NCI-H2029 (cell line): ENCODE results near the gene MYBBP1A.

Experiments
- DNase-seq: peaks from one replicate; lab custom pipeline; 2025; lab: John Stamatoyannopoulos, UW

The MYBBP1A gene

DNA sequence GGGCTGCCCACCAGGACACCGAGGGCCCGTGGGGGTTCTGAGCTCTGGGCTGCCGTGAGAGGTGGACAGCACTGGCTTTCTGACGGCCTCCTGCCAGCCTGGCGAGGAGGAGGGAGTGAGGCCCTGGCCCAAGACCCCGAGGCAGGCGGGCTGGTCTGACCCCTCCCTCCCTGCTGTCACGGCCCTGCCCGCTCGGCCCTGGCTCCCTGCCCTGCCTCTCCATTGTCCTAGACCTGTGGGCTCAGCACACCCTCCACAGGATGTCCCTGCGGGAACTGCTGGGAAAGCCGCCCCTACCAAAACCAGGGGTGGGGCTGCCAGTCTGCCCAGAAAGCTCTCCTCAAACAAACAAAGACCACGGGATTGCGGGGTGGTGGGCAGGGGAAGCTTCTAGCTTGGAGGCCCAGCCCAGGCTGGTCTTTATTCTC is 35.8 kb downstream of the MYBBP1A start:
- no peak for DNase-seq

- no peak for DNase-seq
Observed at GRCh38 chr17:4518901-4519300, 36.3 kb downstream of the MYBBP1A start.

- no peak for DNase-seq
Observed at GRCh38 chr17:4516735-4517134, 38.4 kb downstream of the MYBBP1A start.

DNA sequence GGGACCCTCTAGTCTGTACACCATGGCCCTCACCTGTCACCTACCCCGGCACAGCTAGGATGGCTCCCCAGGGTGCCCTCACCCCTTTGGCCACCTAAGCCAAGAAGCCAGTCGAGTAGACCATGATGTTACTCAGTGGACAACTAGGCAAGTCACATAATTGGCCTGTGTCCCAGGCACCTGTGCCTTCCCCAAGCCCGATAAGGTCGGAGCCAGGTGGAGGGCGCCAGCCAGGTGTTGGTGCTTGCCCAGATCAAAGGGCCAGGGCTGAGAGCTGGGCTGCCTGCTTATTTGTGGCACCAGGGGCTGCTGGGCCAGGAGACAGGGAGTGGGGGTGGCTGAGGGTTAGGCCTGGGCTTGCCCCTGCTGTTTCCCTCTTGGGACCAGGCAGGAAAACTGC is 39.7 kb downstream of the MYBBP1A start:
- DNase-seq, result no peak

DNA sequence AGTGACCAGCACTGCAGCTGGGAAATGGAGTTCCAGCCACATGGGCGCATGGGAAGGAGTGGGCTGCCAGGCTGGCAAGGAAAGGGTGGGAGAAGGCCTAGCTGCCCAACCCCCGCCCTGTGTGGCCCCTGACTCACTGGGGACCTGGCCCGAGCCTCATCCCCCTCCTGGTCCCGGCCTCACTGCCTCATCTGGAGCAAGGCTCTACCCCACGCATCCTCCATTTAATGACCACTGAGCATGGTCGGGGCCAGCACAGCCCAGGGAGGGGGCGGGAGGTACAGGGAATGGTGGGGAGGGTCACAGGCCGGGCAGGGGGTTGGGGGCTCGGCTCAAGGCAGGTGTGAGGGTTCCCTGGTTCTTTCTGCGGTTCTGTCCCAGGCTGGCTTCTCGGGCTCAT is 40.4 kb downstream of the MYBBP1A start:
- DNase-seq, result no peak

GRCh38 chr17:4514206-4514605 is 41.0 kb downstream of the MYBBP1A start:
- no peak for DNase-seq

DNA sequence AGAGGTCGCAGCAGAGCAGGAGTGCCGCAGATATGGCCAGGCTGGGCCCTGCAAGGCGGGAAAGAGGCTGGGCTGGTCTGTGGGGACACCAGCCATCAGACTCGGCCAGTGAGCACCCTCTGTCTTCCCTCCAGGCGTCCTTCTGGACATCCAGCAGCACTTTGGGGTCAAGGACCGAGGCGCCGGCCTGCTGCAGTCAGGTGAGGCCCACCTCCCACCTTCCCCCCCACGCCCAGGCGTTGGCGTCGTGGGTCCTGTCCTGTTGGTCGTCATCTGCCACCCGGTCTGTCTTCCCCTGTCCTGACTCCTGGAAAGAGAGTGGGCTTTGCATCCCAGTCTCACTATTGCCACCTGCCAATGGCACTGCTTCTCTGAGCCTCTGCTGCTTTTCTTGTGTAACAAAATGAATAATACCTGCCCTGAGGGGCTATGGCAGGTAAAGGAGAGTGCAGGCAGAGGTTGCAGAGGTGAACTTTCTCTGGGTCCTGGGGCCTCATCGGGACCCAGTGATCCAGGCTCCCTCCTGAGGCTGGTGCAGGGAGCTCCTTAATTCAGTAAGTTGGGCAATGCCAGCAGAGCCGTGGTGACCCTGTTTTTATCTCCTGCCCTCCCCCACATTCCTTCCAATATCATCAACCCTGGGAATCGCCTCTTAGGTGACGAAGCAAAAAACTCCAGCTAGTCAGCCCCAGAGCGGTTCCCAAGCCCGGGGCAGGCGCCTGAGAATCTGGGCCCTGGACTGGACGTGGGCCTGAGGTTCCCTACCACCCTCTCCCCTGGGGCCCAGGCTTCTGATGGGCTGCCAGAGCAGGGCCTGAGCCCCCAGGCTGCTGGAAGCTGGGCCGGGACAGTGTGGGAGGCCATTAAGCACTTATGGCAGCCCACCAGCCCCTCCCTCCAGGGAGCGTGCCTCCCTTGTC is 41.8 kb downstream of the MYBBP1A start:
- no peak for DNase-seq

DNA sequence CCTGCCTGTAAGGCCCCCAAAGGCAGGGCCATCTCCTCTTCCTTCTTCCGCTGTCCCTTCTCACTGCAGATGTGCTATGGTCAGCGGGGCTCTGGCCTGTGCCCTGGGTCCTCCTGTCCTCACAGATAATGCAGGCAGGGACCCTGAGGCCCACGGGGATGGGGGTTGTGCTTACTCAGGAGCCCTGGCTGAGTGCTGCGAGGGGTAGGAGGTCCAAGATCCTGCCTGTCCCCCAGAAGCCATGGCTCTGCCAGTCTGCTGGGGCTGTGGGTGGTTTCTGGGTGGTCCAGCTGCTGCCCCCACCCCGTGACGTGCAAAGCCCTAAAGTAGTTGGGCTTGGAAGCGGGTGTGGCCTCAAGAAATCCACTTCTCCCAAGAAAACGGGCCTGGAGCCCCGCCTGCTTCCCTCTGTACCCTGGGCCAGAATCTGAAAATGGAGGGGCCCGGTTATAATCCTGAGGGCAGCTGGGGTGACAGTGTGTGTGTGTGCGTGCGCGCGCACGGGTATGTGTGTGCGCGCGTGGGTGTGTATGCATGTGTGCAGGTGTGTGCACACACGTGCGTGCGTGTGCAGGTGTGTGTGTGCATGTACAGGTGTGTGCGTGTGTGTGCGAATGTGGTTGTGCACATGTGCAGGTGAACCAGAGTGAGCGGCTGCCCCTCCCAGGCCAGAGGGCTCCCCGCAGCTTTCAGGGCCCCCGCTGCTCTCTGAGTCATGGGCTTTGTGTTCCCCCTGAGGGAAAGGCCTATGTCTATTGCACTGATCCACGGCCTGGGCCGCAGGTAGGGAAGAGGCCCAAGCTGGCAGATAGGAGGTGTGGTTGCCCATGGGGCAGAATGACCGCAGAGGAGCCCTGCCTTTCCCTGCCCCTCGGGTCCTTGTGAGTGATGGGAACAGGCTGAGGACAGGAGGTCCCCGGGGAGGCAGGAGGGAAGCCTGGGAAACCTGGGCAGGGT is 42.8 kb downstream of the MYBBP1A start:
- DNase-seq, result no peak

DNA sequence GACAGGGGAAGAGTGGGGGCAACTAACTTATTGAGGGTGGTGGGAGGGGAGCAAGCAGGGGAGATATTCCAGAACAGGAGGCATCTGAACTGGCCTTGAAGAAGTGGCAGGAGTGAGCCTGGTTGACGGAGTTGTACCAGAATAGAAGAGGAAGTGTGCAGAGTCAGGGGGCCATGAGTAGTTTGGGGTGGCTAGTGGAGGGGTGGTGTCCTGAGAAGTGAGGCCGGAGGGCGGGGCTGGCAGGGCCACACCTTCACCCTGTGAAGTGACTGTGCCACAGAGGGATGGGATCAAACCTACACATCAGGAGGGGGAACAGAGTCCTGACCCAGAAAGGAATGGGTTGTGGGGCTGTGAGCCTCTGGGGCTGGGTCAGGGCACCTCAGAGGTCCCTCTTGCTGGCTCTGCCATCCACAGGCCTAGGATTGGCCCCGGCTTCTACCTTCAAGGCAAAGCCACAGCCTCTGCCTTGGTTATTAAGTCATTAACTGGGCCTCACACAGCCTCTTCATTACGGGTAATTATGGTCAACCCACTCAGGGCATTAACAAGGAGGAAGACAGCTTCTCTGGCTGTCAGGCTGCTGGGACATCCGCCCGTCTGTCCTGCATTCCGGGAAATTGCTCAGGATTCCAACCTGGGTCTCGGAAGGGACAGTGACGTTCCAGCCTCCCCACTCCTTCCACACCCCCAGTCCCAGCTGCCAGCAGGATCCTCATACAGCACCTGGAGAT is 43.8 kb downstream of the MYBBP1A start:
- no peak for DNase-seq

GRCh38 chr17:4510618-4510941 is 44.6 kb downstream of the MYBBP1A start:
- no peak for DNase-seq

DNA sequence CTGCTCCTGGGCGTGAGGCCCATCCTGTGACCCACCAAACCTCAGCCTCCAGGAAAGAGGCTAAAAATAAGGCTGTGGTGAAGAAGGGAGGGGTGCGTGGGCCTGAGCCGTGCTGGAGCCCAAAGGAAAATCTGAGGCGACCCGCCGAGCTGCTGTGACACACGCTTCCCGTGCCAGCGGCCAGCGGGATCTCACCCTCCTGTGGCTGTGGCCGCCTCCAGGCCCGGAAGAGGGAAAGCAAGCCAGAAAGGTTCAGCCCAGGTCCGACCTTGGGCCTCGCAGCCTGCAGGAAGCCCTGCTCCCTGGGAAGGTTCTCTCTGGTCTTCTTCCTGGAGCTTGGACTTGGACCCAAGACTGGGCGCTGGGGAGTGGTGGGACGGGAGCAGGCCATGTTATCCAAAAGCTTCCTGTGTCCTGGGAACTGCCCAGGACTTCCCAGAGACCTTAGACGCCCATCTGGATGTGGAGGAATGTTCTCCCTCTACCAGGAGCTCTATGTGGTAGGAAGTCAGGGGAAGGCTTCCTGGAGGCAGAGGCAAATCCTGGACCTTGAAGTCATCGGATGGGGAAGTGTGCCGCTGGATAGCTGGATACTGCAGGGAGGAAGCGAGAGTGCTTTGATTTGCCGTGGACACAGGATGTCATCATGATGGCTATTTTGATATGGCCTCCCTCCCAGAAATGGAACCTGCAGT is 45.1 kb downstream of the MYBBP1A start:
- no peak for DNase-seq

DNA sequence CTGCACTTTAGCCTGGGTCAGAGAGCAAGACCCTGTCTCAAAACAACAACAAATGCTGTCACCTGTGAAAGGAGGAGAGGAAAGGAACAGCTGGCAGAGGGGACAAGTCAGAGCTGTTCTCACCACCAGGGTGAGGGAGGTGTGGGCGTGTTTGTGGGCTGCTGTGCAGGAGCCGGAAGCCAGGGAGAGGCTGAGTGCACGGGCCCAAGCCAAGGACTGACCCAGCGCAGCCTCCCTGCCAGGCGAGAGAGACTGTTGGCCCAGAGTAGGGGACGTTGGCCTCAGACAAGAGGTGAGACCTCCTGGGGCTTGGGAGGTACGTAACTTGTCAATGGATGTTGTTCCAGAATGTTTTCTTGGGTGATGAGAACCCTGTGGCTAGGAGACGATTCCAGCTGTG is 45.8 kb downstream of the MYBBP1A start:
- DNase-seq, result no peak

GRCh38 chr17:4508207-4508606 is 47.0 kb downstream of the MYBBP1A start:
- DNase-seq, result no peak

GRCh38 chr17:4507361-4508111 is 47.6 kb downstream of the MYBBP1A start:
- no peak for DNase-seq

DNA sequence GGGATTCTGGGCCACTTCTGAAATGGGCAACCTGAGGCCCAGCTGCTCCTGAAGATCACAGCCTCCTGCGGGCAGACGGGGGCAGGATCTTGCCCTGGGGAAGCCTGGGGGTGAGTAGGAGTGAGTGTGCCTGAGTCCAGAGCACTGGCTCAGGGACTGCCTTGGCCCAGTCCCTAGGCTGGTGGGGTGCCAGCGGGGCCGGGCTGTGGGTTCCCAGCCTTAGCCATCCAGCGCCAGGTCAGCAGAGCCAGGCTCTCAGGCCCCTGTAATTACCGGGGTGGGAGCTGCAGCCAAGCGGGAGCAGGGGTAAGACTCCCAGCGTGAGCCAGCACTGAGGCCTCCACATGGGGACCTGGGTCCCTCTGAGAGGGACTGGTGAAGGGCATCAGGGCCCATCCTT is 48.3 kb downstream of the MYBBP1A start:
- no peak for DNase-seq

DNA sequence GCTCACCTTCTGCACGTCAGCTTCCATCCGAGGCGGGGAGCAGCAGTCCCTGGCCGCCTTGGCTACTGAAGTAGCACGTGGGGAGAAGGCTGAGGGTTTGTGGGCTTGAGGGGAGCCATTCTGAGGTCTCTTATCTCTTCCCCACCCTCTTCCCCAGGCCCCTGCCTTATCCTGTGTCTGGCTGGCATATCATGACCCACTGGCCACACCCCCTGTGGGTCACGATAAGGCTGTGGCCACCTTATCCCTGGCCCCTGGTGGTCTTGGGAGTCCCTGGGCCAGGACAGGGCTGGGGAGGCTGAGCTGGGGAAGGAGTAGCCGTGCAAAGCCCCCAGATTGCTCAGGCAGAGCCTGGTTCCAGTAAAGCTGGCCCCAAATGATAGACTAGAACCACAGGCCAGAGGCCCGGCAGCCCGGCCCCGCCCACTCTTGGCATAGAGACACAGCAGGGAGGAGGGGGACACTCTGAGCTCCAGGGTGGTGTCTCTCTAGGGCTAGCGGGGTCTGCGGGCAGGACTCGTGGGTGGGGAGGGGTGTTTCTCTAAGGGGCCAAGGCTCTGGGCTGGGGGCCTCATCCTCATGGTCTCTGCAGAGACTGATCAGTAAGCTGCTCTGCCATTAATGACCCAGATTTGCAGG is 48.9 kb downstream of the MYBBP1A start:
- no peak for DNase-seq

GRCh38 chr17:4505187-4505586 is 50.0 kb downstream of the MYBBP1A start:
- DNase-seq, result no peak

- no peak for DNase-seq
Observed at GRCh38 chr17:4504188-4504587, 51.0 kb downstream of the MYBBP1A start.

- no peak for DNase-seq
Observed at GRCh38 chr17:4503283-4504025, 51.7 kb downstream of the MYBBP1A start.
